ENCODE measurements around the gene FHAD1. TPM values are rescaled to one million over a fixed set of nuclear protein-coding genes. Genes with fewer than 3 reads are reported as not detected.

FHAD1 gene
- total RNA-seq, 2 experiments from 2014 or later: not detected

DNA sequence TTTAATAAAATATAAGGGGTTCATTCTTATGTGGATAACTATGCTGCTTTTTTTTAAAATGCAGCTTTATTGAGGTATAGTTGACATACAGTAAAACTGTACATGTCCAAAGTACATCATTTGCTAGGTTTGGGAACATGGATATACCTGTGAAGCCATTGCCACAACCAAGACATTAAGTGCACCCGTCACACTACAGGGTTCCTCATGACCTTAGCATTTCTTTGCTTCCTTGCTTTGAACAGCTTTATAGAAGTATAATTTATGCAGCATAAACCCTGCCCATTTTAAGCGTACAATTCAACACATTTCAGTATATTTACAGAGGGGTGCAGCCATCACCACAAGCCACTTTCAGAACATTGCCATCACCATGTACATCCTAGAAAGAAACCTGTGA, 26.3 kb downstream of the FHAD1 start:
- Mint-ChIP-seq H3K9me3 (no peaks in the 10 kb centered on the region), H3K27ac (no peak overlapping the region), H3K4me1 (ENCODE audit: low read depth) (peaks cover 2% of the 10 kb centered on the region), H3K4me3 (no peak overlapping the region), H3K27me3 (peaks cover 21% of the 10 kb centered on the region), H3K36me3 (no peaks in the 10 kb centered on the region)
- POLR2A ChIA-PET: no interaction called here
- intact Hi-C loops (cut with micrococcal nuclease): no loop called here
- CTCF ChIA-PET: interaction anchor here (1.5 to 9.3 kb wide), 6 partner anchors 12 to 146 kb away, joined by 3 to 142 read pairs (median 6); no protein-coding TSS in a partner anchor
- no peak for DNase-seq

DNA sequence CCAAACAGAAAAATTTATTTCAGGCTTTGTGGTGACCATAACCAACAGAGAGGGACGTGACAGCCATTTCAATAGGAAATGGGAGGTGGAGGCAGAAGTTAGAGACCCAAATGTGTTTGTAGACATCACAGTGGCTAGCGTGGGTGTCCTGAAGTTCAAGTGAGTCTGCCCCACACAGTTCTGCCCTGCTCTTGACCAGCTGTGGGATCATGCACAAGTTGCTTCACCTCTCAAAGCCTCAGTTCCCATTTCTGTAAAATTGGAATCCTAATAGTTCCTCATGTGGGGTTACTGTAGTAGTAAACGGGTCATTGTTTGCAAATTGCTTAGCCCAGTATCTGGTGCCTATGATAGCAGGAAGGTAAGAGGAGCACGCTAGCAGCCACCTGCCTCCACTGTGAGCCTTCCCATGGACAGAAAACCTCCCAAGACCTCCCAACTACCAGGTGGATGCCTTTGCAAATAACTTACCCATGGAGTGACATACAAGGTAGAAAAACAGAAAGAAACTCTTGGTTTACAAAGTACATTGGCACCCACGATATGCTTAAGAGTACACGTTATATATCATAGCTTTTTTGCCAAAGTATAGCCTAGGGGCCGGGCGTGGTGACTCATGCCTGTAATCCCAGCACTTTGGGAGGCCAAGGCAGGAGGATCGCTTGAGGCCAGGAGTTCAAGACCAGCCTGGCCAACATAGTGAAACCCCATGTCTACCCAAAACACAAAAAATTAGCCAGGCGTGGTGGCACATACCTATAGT, 29.1 kb downstream of the FHAD1 start:
- ChIA-PET CTCF (interaction anchor here (9.3 kb wide), 1 partner anchor 145 kb away, joined by 142 read pairs; no protein-coding TSS in a partner anchor), POLR2A (no interaction called here)
- intact Hi-C loops (cut with micrococcal nuclease): no loop called here
- Mint-ChIP-seq H3K4me3 (no peak overlapping the region), H3K27me3 (peaks cover 19% of the 10 kb centered on the region), H3K27ac (no peak overlapping the region), H3K36me3 (no peaks in the 10 kb centered on the region), H3K4me1 (ENCODE audit: low read depth) (peaks cover 2% of the 10 kb centered on the region), H3K9me3 (no peaks in the 10 kb centered on the region)
- no peak for DNase-seq

DNA sequence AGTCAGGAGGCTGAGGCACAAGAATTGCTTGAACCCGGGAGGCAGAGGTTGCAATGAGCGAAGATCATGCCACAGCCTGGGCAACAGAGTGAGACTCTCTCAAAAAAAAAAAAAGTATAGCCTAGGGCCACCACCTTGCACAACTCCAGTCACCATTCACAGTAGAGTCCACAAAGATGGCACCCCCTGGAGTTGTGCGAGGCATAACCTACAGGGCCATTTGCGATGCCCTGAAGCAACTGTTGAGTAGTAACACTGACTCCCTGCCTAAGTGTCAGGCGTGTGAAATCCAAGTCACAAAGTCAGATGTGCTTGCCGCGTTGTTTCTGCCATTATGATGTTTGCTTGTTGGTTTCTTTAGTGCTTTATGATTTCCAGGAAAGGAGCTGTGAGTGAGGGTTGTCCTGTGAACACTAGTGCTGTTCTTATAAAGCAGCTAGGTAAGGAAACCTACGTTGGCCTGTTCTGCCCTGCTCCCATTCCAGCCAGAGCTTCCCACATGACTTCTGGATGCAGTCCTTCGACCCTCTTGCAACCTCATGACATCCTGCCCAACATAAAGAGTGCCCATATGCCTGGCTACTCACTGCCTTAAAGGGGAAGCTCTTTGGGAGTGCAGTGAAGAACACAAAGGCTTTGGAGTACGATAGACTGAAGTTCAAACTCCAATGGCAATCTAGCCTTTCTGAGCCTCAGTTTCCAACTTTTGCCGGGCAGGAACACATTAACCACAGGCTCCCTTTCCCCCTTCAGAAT, 29.8 kb downstream of the FHAD1 start:
- intact Hi-C loops (cut with micrococcal nuclease): no loop called here
- no peak for DNase-seq
- ChIA-PET POLR2A (no interaction called here), CTCF (interaction anchor here (9.3 kb wide), 1 partner anchor 145 kb away, joined by 142 read pairs; no protein-coding TSS in a partner anchor)
- Mint-ChIP-seq H3K27ac (no peak overlapping the region), H3K27me3 (peaks cover 23% of the 10 kb centered on the region), H3K4me3 (no peak overlapping the region), H3K4me1 (ENCODE audit: low read depth) (peaks cover 2% of the 10 kb centered on the region), H3K9me3 (no peaks in the 10 kb centered on the region), H3K36me3 (no peaks in the 10 kb centered on the region)

DNA sequence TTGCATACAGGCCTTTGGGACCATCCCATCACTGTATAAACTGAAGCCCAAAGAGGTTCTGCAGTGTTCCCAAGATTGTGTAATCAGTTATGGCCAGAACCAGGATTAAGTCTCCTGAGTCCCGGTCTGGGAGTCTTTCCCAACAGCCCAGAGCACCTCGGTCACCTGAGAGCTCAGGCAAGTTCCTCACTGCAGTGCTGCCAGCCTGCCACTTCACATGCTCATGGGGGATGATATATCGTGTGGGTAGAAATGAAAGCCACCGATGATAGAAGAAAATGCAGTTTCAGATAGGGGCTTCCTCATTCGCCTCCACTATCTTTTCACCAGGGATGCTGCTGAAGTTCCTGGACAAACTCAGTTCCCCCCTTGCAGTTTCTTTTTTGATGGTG, 30.4 kb downstream of the FHAD1 start:
- DNase-seq: no peak
- no peaks in the 10 kb centered on the region for H3K9me3 Mint-ChIP-seq
- no peaks in the 10 kb centered on the region for H3K36me3 Mint-ChIP-seq
- H3K4me1 Mint-ChIP-seq (ENCODE audit: low read depth): peaks cover 2% of the 10 kb centered on the region
- CTCF ChIA-PET: interaction anchor here (9.3 kb wide), 1 partner anchor 146 kb away, joined by 142 read pairs; no protein-coding TSS in a partner anchor
- H3K4me3 Mint-ChIP-seq: no peak overlapping the region
- peaks cover 18% of the 10 kb centered on the region for H3K27me3 Mint-ChIP-seq
- intact Hi-C loops (cut with micrococcal nuclease): no loop called here
- POLR2A ChIA-PET: no interaction called here
- no peak overlapping the region for H3K27ac Mint-ChIP-seq

DNA sequence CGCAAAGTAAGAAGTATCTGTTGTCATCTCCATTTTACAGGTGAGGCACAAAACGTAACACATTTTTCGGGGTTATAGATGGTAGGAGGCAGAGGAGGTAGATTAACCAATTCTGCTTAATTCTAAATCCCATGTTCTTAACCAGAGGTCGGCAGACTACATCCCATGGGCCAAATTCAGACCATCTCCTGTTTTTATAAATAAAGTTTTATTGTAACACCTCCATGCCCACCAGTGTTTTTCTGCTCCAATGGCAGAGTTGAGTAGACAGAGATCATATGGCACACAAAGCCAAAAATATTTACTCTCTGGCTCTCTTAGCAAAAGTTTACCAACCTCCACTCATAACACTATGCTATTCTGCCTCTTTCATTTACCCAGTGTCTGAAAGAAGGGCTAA, 30.9 kb downstream of the FHAD1 start:
- ChIA-PET POLR2A (no interaction called here), CTCF (no interaction called here)
- no peak overlapping the region for H3K27ac Mint-ChIP-seq
- intact Hi-C loops (cut with micrococcal nuclease): no loop called here
- H3K27me3 Mint-ChIP-seq: peaks cover 14% of the 10 kb centered on the region
- no peak overlapping the region for H3K4me3 Mint-ChIP-seq
- no peaks in the 10 kb centered on the region for H3K4me1 Mint-ChIP-seq (ENCODE audit: low read depth)
- H3K36me3 Mint-ChIP-seq: no peaks in the 10 kb centered on the region
- no peak for DNase-seq
- H3K9me3 Mint-ChIP-seq: no peaks in the 10 kb centered on the region

DNA sequence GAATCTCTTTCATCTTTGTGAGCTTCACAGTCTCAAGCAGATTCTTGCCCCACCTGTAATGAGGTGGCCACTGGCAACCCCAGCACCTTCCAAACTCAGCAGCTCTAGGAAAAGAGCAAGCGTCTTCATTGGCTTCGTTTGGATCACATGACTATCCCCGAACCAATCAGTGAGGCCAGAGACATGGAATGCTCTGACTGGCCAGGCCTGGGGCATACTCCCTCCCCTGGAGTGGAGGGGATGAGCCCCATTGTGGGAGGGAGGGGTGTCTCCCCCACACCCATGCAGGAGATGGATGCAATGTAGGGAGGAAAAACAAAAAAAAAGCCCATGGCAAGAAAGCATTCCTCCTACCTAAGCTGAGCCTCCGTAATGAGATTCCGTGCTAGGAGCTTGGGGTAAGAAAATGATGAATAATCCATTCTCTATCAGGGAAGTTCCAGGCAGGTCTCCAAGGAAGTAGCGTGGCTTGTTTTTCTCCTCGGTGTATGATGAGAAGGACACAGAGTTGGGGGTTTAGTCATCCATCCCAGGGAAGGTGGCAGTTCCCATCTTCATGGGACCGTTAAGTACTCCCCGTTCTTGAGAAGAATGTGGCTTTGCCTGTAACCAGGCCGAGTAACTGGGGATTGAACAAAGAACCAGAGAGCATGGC, 32.7 kb downstream of the FHAD1 start:
- H3K4me3 Mint-ChIP-seq: no peak overlapping the region
- H3K36me3 Mint-ChIP-seq: no peaks in the 10 kb centered on the region
- POLR2A ChIA-PET: no interaction called here
- DNase-seq: no peak
- H3K27ac Mint-ChIP-seq: no peak overlapping the region
- H3K4me1 Mint-ChIP-seq (ENCODE audit: low read depth): no peaks in the 10 kb centered on the region
- CTCF ChIA-PET: interaction anchor here (0.7 to 2.7 kb wide), 4 partner anchors 25 to 912 kb away, joined by 3 to 12 read pairs (median 4); no protein-coding TSS in a partner anchor
- peaks cover 11% of the 10 kb centered on the region for H3K27me3 Mint-ChIP-seq
- intact Hi-C loops (cut with micrococcal nuclease): no loop called here
- no peaks in the 10 kb centered on the region for H3K9me3 Mint-ChIP-seq

DNA sequence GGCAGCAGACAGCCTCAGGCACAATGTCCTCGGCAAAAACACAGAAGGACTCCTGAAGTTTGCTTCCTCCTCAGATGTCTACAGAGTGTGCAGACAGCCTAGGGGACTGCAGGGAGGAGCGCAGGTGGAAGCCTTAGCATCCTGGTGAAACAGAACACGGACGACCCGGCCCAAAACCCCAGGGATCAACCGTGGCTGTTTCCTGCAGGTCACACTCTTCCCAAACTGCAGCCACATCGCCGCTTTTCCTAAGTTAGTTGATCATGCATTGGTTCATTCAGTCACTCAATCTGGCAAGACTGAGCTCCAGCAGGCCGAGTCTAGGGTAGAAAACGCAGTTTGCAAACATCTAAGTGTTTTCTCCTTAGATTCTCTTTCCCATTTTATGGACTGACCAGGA, 33.4 kb downstream of the FHAD1 start:
- Mint-ChIP-seq H3K27ac (no peak overlapping the region), H3K36me3 (no peaks in the 10 kb centered on the region), H3K4me3 (no peak overlapping the region), H3K9me3 (no peaks in the 10 kb centered on the region), H3K27me3 (peaks cover 11% of the 10 kb centered on the region), H3K4me1 (ENCODE audit: low read depth) (no peaks in the 10 kb centered on the region)
- intact Hi-C loops (cut with micrococcal nuclease): no loop called here
- ChIA-PET CTCF (interaction anchor here (1.2 to 2.7 kb wide), 2 partner anchors 49 to 152 kb away, joined by 3 to 12 read pairs; no protein-coding TSS in a partner anchor), POLR2A (no interaction called here)
- DNase-seq: no peak

DNA sequence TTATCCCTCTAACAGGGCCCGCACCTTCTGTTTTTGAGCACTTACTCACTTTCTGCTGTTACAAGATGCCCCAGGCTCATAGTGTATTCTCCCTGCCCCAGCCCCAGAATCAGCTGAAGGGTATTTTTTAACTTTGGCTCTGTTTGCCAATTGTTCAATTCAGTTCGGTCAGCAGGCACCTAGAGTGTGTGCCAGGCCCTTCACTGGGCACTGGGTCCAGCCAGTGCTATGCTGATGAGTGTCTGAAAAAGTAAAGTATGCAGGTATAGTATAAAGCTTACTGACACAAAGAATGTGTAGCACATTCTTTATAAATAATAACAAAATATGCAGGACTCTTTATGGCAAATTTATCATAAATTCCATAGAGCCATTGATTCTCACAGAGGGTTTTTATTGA, 35.0 kb downstream of the FHAD1 start:
- Mint-ChIP-seq H3K27me3 (peaks cover 14% of the 10 kb centered on the region), H3K4me1 (ENCODE audit: low read depth) (no peaks in the 10 kb centered on the region), H3K9me3 (no peaks in the 10 kb centered on the region), H3K36me3 (no peaks in the 10 kb centered on the region), H3K4me3 (no peak overlapping the region), H3K27ac (no peak overlapping the region)
- no peak for DNase-seq
- ChIA-PET POLR2A (no interaction called here), CTCF (interaction anchor here (1.2 kb wide), 1 partner anchor 154 kb away, joined by 5 read pairs; no protein-coding TSS in a partner anchor)
- intact Hi-C loops (cut with micrococcal nuclease): no loop called here

DNA sequence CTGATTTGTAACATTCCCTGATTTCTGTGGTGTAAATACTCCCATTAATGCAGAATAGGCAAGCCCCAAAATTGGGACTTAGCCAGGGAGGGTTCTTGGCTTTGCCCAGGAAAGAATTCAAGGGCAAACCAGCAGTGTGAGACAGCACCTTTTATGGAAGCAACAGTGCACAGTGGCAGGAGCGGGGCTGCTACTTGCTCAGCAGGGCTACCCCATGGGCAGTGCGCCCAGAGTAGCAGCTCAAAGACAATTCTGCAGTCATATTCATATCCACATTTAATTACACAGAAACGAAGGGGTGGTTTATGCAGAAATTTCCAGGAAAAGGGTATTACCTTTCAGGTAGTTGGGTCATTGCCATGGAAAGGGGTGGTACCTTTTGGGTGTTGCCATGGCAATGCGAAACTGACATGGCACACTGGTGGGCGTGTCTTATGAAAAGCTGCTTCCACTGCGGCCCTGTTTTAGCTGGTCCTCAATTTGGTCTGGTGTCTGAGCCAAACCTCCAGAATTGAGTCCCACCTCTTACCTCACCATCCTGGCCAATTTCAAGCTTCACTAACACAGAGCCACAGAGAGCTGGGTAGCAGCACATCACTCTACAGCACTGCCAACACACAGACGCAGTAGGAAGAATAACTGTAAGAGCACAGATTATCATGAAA, 35.9 kb downstream of the FHAD1 start:
- H3K27me3 Mint-ChIP-seq: peaks cover 13% of the 10 kb centered on the region
- no peaks in the 10 kb centered on the region for H3K36me3 Mint-ChIP-seq
- no peak for DNase-seq
- ChIA-PET POLR2A (no interaction called here), CTCF (no interaction called here)
- H3K4me1 Mint-ChIP-seq (ENCODE audit: low read depth): no peaks in the 10 kb centered on the region
- H3K27ac Mint-ChIP-seq: no peak overlapping the region
- H3K9me3 Mint-ChIP-seq: peaks cover 2% of the 10 kb centered on the region
- intact Hi-C loops (cut with micrococcal nuclease): no loop called here
- no peak overlapping the region for H3K4me3 Mint-ChIP-seq

DNA sequence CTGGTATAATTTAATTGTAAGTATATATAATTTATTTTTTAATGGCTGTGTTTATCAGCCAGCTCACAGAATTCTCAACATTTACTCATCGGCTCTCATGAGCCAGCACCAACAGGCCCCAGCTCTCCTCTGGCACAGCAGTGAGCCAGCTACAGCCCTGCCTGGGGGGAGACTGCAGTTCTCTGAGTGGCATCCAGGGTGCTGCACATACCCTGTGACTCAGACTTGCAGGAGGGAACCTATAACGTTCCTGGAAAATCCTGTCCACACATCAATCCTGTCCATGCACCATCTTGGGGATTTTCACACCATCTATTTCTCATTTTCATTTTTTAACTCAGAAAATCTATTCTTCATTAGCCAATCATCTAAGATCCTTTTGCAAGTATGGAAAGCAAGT, 36.5 kb downstream of the FHAD1 start:
- Mint-ChIP-seq H3K27ac (no peak overlapping the region), H3K9me3 (peaks cover 2% of the 10 kb centered on the region), H3K36me3 (no peaks in the 10 kb centered on the region), H3K4me3 (no peak overlapping the region), H3K4me1 (ENCODE audit: low read depth) (no peaks in the 10 kb centered on the region), H3K27me3 (peaks cover 15% of the 10 kb centered on the region)
- no peak for DNase-seq
- POLR2A ChIA-PET: no interaction called here
- CTCF ChIA-PET: interaction anchor here (1.0 kb wide), 1 partner anchor 21 kb away, joined by 3 read pairs; no protein-coding TSS in a partner anchor
- intact Hi-C loops (cut with micrococcal nuclease): no loop called here

DNA sequence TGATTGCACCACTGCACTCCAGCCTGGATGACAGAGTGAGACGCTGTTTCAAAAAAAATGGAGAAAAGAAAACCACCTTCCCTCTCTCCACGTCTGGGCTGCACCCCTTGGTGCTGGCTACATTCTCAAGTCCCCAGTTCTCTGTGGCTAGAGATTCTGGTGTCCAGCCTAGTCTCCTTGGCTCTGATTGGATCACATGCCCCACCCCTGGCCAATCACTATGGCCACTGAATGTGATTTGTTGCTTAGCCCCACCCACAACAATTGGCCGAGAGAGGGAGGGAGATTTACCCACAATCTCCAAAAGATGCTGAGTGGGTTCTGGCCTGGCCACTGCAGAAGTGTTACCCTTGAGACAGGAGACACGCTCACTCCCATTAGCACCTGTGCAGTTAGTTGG, 39.4 kb downstream of the FHAD1 start:
- intact Hi-C loops (cut with micrococcal nuclease): no loop called here
- peaks cover 13% of the 10 kb centered on the region for H3K4me1 Mint-ChIP-seq (ENCODE audit: low read depth)
- H3K27ac Mint-ChIP-seq: no peak overlapping the region
- no peaks in the 10 kb centered on the region for H3K36me3 Mint-ChIP-seq
- CTCF ChIA-PET: no interaction called here
- POLR2A ChIA-PET: no interaction called here
- H3K4me3 Mint-ChIP-seq: no peak overlapping the region
- H3K27me3 Mint-ChIP-seq: peaks cover 14% of the 10 kb centered on the region
- peaks cover 2% of the 10 kb centered on the region for H3K9me3 Mint-ChIP-seq
- no peak for DNase-seq
